Measurements from ENCODE around the gene MYLK2. TPM values are rescaled to one million over a fixed set of nuclear protein-coding genes. Genes with fewer than 3 reads are reported as not detected.

The MYLK2 gene
- total and polyA plus RNA-seq, 9 donors = 0.08 to 0.35 (median 0.20) TPM; not detected in 6

GRCh38 chr20:31859266-31859997 lies 40.3 kb downstream of the MYLK2 start:
- H3K4me1 ChIP-seq (ENCODE audit: insufficient read depth) = peaks cover 3% of the 10 kb centered on the region
- no peak overlapping the region for H3K27ac ChIP-seq
- WGBS, 3 donors = 90 to 97% (median 91%) methylated on average over 5 of the region's 5 CpGs
- H3K4me3 ChIP-seq = no peak overlapping the region
- intact Hi-C loops (cut with DNase I) = loop anchor here in 2 of 4 donors (10.0 kb wide), 1 partner anchor 95 kb away; the partner anchor contains the start of gene PDRG1 (in 2 of the 2)
- DNase-seq = peak in 2 of 5 donors; percentile 21 to 24
- TF ChIP-seq CTCF (IDR thresholded peaks at IDR 0.05) (no peak), POLR2A (IDR thresholded peaks at IDR 0.05) (no peak), EP300 (IDR thresholded peaks at IDR 0.05) (no peak)
- H3K36me3 ChIP-seq = no peaks in the 10 kb centered on the region
- H3K27me3 ChIP-seq = no peaks in the 10 kb centered on the region
- no peaks in the 10 kb centered on the region for H3K9me3 ChIP-seq

GRCh38 chr20:31859998-31860380 lies 40.8 kb downstream of the MYLK2 start:
- Histone ChIP-seq H3K4me1 (ENCODE audit: insufficient read depth) (peaks cover 3% of the 10 kb centered on the region), H3K27me3 (no peaks in the 10 kb centered on the region), H3K4me3 (no peak overlapping the region), H3K9me3 (no peaks in the 10 kb centered on the region), H3K36me3 (no peaks in the 10 kb centered on the region), H3K27ac (no peak overlapping the region)
- no peak for DNase-seq
- intact Hi-C loops (cut with DNase I) = loop anchor here in 2 of 4 donors (10.0 kb wide), 1 partner anchor 95 kb away; the partner anchor contains the start of gene PDRG1 (in 2 of the 2)
- TF ChIP-seq EP300 (IDR thresholded peaks at IDR 0.05) = no peak
- TF ChIP-seq CTCF (IDR thresholded peaks at IDR 0.05) = no peak
- no peak for TF ChIP-seq POLR2A (IDR thresholded peaks at IDR 0.05)
- 23 to 34% (median 33%) methylated on average over 7 of the region's 7 CpGs for WGBS, 3 donors

GRCh38 chr20:31860390-31861134 lies 41.4 kb downstream of the MYLK2 start:
- no peaks in the 10 kb centered on the region for H3K36me3 ChIP-seq
- no peaks in the 10 kb centered on the region for H3K9me3 ChIP-seq
- DNase-seq = peak in 2 of 5 donors; percentile 31 to 33
- peak overlapping the region; percentile 31 for H3K4me3 ChIP-seq
- H3K4me1 ChIP-seq (ENCODE audit: insufficient read depth) = peaks cover 3% of the 10 kb centered on the region
- 3 to 5% (median 4%) methylated on average over 15 of the region's 15 CpGs for WGBS, 3 donors
- H3K27me3 ChIP-seq = no peaks in the 10 kb centered on the region
- TF ChIP-seq CTCF (IDR thresholded peaks at IDR 0.05) = no peak
- TF ChIP-seq EP300 (IDR thresholded peaks at IDR 0.05) = no peak
- TF ChIP-seq POLR2A (IDR thresholded peaks at IDR 0.05) = no peak
- H3K27ac ChIP-seq = no peak overlapping the region
- intact Hi-C loops (cut with DNase I) = no loop called here

- WGBS, 3 donors = 0 to 3% (median 0%) methylated on average over 14 to 20 of the region's 20 CpGs
- no peaks in the 10 kb centered on the region for H3K9me3 ChIP-seq
- no peak overlapping the region for H3K27ac ChIP-seq
- H3K36me3 ChIP-seq = no peaks in the 10 kb centered on the region
- no peaks in the 10 kb centered on the region for H3K27me3 ChIP-seq
- intact Hi-C loops (cut with DNase I) = no loop called here
- H3K4me3 ChIP-seq = peak overlapping the region; percentile 31
- no peak for DNase-seq
- no peak for TF ChIP-seq POLR2A (IDR thresholded peaks at IDR 0.05)
- no peak for TF ChIP-seq EP300 (IDR thresholded peaks at IDR 0.05)
- no peak for TF ChIP-seq CTCF (IDR thresholded peaks at IDR 0.05)
- H3K4me1 ChIP-seq (ENCODE audit: insufficient read depth) = peaks cover 3% of the 10 kb centered on the region
These were observed 41.9 kb downstream of the MYLK2 start for GRCh38 chr20:31861135-31861384.
